ENCODE results near the gene MAP6D1.

MAP6D1 gene

GRCh38 chr3:183829466-183829865, 4.1 kb upstream of the MAP6D1 start:
- H3K4me1 Mint-ChIP-seq: peaks cover 1% of the 10 kb centered on the region
- no peaks in the 10 kb centered on the region for H3K27me3 Mint-ChIP-seq
- no peak overlapping the region for H3K4me3 Mint-ChIP-seq
- H3K9me3 Mint-ChIP-seq: no peaks in the 10 kb centered on the region
- H3K36me3 Mint-ChIP-seq: peaks cover 8% of the 10 kb centered on the region
- H3K27ac Mint-ChIP-seq: no peak overlapping the region

- Mint-ChIP-seq H3K27ac (no peak overlapping the region), H3K4me3 (no peak overlapping the region), H3K27me3 (no peaks in the 10 kb centered on the region), H3K4me1 (peaks cover 8% of the 10 kb centered on the region), H3K9me3 (no peaks in the 10 kb centered on the region), H3K36me3 (peaks cover 5% of the 10 kb centered on the region)
Observed at GRCh38 chr3:183828538-183828870, 3.1 kb upstream of the MAP6D1 start.

GRCh38 chr3:183827809-183828537, 2.6 kb upstream of the MAP6D1 start:
- no peaks in the 10 kb centered on the region for H3K9me3 Mint-ChIP-seq
- H3K27ac Mint-ChIP-seq: peak overlapping the region; percentile 59
- H3K36me3 Mint-ChIP-seq: peaks cover 5% of the 10 kb centered on the region
- peaks cover 8% of the 10 kb centered on the region for H3K4me1 Mint-ChIP-seq
- H3K27me3 Mint-ChIP-seq: no peaks in the 10 kb centered on the region
- no peak overlapping the region for H3K4me3 Mint-ChIP-seq

GRCh38 chr3:183826448-183827250, 1.3 kb upstream of the MAP6D1 start:
- peaks cover 3% of the 10 kb centered on the region for H3K36me3 Mint-ChIP-seq
- H3K27me3 Mint-ChIP-seq: no peaks in the 10 kb centered on the region
- H3K27ac Mint-ChIP-seq: no peak overlapping the region
- H3K9me3 Mint-ChIP-seq: no peaks in the 10 kb centered on the region
- peaks cover 12% of the 10 kb centered on the region for H3K4me1 Mint-ChIP-seq
- H3K4me3 Mint-ChIP-seq: peak overlapping the region; percentile 81

- Mint-ChIP-seq H3K36me3 (peaks cover 3% of the 10 kb centered on the region), H3K4me1 (peaks cover 12% of the 10 kb centered on the region), H3K4me3 (peak overlapping the region; percentile 87), H3K27ac (peak overlapping the region; percentile 47), H3K27me3 (no peaks in the 10 kb centered on the region), H3K9me3 (no peaks in the 10 kb centered on the region)
Observed at GRCh38 chr3:183824761-183825455, 469 bp downstream of the MAP6D1 start.

GRCh38 chr3:183823963-183824362, 1.4 kb downstream of the MAP6D1 start:
- H3K4me1 Mint-ChIP-seq: peaks cover 12% of the 10 kb centered on the region
- H3K4me3 Mint-ChIP-seq: peak overlapping the region; percentile 87
- H3K36me3 Mint-ChIP-seq: peaks cover 3% of the 10 kb centered on the region
- H3K27ac Mint-ChIP-seq: peak overlapping the region; percentile 26
- no peaks in the 10 kb centered on the region for H3K27me3 Mint-ChIP-seq
- H3K9me3 Mint-ChIP-seq: no peaks in the 10 kb centered on the region

GRCh38 chr3:183822631-183823030, 2.7 kb downstream of the MAP6D1 start:
- Mint-ChIP-seq H3K36me3 (peaks cover 3% of the 10 kb centered on the region), H3K4me3 (peak overlapping the region; percentile 26), H3K27ac (no peak overlapping the region), H3K9me3 (no peaks in the 10 kb centered on the region), H3K4me1 (peaks cover 12% of the 10 kb centered on the region), H3K27me3 (no peaks in the 10 kb centered on the region)

- H3K36me3 Mint-ChIP-seq: peaks cover 5% of the 10 kb centered on the region
Observed at GRCh38 chr3:183819831-183820230, 5.5 kb downstream of the MAP6D1 start.

GRCh38 chr3:183818706-183819624, 6.4 kb downstream of the MAP6D1 start:
- H3K36me3 Mint-ChIP-seq: peaks cover 5% of the 10 kb centered on the region
- H3K27ac Mint-ChIP-seq: no peak overlapping the region
- H3K27me3 Mint-ChIP-seq: no peaks in the 10 kb centered on the region
- no peaks in the 10 kb centered on the region for H3K9me3 Mint-ChIP-seq
- no peak overlapping the region for H3K4me3 Mint-ChIP-seq
- H3K4me1 Mint-ChIP-seq: peaks cover 17% of the 10 kb centered on the region

More at GRCh38 chr3:183819831-183820230, 5.5 kb downstream of the MAP6D1 start:
- Mint-ChIP-seq H3K4me1 (peaks cover 23% of the 10 kb centered on the region), H3K27me3 (no peaks in the 10 kb centered on the region), H3K9me3 (no peaks in the 10 kb centered on the region), H3K27ac (no peak overlapping the region), H3K4me3 (no peak overlapping the region)

- peaks cover 5% of the 10 kb centered on the region for H3K36me3 Mint-ChIP-seq
- H3K27ac Mint-ChIP-seq: no peak overlapping the region
- no peak overlapping the region for H3K4me3 Mint-ChIP-seq
- H3K4me1 Mint-ChIP-seq: peaks cover 15% of the 10 kb centered on the region
- no peaks in the 10 kb centered on the region for H3K9me3 Mint-ChIP-seq
- no peaks in the 10 kb centered on the region for H3K27me3 Mint-ChIP-seq
Observed at GRCh38 chr3:183818041-183818620, 7.2 kb downstream of the MAP6D1 start.

- H3K4me3 Mint-ChIP-seq: no peak overlapping the region
- H3K36me3 Mint-ChIP-seq: peaks cover 5% of the 10 kb centered on the region
- no peaks in the 10 kb centered on the region for H3K27me3 Mint-ChIP-seq
- no peak overlapping the region for H3K27ac Mint-ChIP-seq
- no peaks in the 10 kb centered on the region for H3K9me3 Mint-ChIP-seq
- H3K4me1 Mint-ChIP-seq: peaks cover 15% of the 10 kb centered on the region
Observed at GRCh38 chr3:183817639-183818038, 7.7 kb downstream of the MAP6D1 start.

GRCh38 chr3:183816681-183817510, 8.5 kb downstream of the MAP6D1 start:
- H3K27me3 Mint-ChIP-seq: no peaks in the 10 kb centered on the region
- H3K4me1 Mint-ChIP-seq: peaks cover 11% of the 10 kb centered on the region
- H3K4me3 Mint-ChIP-seq: no peak overlapping the region
- H3K36me3 Mint-ChIP-seq: peaks cover 5% of the 10 kb centered on the region
- H3K9me3 Mint-ChIP-seq: no peaks in the 10 kb centered on the region
- no peak overlapping the region for H3K27ac Mint-ChIP-seq

GRCh38 chr3:183815951-183816475, 9.4 kb downstream of the MAP6D1 start:
- Mint-ChIP-seq H3K27me3 (no peaks in the 10 kb centered on the region), H3K4me3 (peak overlapping the region; percentile 51), H3K9me3 (no peaks in the 10 kb centered on the region), H3K4me1 (peaks cover 11% of the 10 kb centered on the region), H3K36me3 (peaks cover 5% of the 10 kb centered on the region), H3K27ac (no peak overlapping the region)

- Mint-ChIP-seq H3K27ac (no peak overlapping the region), H3K27me3 (no peaks in the 10 kb centered on the region), H3K4me1 (peaks cover 11% of the 10 kb centered on the region), H3K4me3 (peak overlapping the region; percentile 51), H3K36me3 (peaks cover 5% of the 10 kb centered on the region), H3K9me3 (no peaks in the 10 kb centered on the region)
Observed at GRCh38 chr3:183815563-183815940, 9.8 kb downstream of the MAP6D1 start.
